HFFc6 (cell line): ENCODE results near the gene TRNP1. TPM values are rescaled to one million over a fixed set of nuclear protein-coding genes. Genes with fewer than 3 reads are reported as not detected.

Source experiments
- DNase-seq: peaks from one replicate; pipeline ENCODE4 v3.0.0-alpha.2; 2018
- H3K27ac Mint-ChIP-seq: 2 replicates; pipeline ENCODE4 v1.8.0; 2020; ENCODE audit warnings: mild to moderate bottlenecking, mixed read lengths
- H3K27me3 Mint-ChIP-seq: 2 replicates; pipeline ENCODE4 v1.8.0; 2021; ENCODE audit warnings: mild to moderate bottlenecking, moderate library complexity, mixed read lengths; ENCODE audit not compliant: insufficient read depth
- H3K36me3 Mint-ChIP-seq: 2 replicates; pipeline ENCODE4 v1.8.0; 2021; ENCODE audit warnings: low read depth, mixed read lengths
- H3K4me1 Mint-ChIP-seq: 2 replicates; pipeline ENCODE4 v1.8.0; 2020; ENCODE audit warnings: low read depth, mixed read lengths
- H3K4me3 Mint-ChIP-seq: 2 replicates; pipeline ENCODE4 v1.8.0; 2020; ENCODE audit warnings: mild to moderate bottlenecking, moderate library complexity, mixed read lengths
- H3K9me3 Mint-ChIP-seq: 2 replicates; pipeline ENCODE4 v1.8.0; 2020; ENCODE audit warnings: mild to moderate bottlenecking, mixed read lengths
- total RNA-seq, 6 experiments: library from RNA; stranded (reverse); fragmentation: NEBNext Ultra II Directional; extraction: Animal tissue kit (Norgen Biotek cat#: 25700); gene quantifications; 2 replicates in 1 of 6; 3 replicates in 5 of 6; pipeline ENCODE4 v1.2.3, GENCODE V29; 2021
- TF ChIP-seq, protein P1 (sequence below): fragments of 200-600 bp; sonication (generic); IDR thresholded peaks from 2 replicates; pipeline ENCODE4 v1.5.0; 2021; ENCODE audit warnings: antibody characterized with exemption, mild to moderate bottlenecking

Gene TRNP1
- total RNA-seq, 6 experiments from 2014 or later = 203 to 241 (median 217) TPM

DNA sequence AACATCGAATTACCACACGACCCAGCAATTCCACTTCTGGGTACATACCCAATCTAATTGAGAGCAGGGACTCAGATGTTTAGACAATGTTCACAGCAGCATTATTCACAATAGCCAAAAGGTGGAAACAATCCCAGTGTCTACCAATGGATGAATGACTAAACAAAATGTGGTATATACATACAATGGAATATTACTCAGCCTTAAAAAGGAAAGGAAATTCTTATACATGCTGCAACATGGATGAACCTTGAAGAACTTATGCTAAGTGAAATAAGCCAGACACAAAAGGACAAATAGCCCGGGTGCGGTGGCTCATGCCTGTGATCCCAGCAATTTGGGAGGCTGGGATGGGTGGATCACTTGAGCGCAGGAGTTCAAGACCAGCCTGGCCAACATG lies 40.1 kb upstream of the TRNP1 start:
- Mint-ChIP-seq H3K36me3 (peaks cover 12% of the 10 kb centered on the region; the same call in 1 of the 2 replicates), H3K4me3 (no peak overlapping the region), H3K27me3 (peaks cover 10% of the 10 kb centered on the region), H3K4me1 (no peaks in the 10 kb centered on the region; the same call in 1 of the 2 replicates), H3K9me3 (peaks cover 13% of the 10 kb centered on the region), H3K27ac (no peak overlapping the region)
- TF ChIP-seq, protein P1, sequence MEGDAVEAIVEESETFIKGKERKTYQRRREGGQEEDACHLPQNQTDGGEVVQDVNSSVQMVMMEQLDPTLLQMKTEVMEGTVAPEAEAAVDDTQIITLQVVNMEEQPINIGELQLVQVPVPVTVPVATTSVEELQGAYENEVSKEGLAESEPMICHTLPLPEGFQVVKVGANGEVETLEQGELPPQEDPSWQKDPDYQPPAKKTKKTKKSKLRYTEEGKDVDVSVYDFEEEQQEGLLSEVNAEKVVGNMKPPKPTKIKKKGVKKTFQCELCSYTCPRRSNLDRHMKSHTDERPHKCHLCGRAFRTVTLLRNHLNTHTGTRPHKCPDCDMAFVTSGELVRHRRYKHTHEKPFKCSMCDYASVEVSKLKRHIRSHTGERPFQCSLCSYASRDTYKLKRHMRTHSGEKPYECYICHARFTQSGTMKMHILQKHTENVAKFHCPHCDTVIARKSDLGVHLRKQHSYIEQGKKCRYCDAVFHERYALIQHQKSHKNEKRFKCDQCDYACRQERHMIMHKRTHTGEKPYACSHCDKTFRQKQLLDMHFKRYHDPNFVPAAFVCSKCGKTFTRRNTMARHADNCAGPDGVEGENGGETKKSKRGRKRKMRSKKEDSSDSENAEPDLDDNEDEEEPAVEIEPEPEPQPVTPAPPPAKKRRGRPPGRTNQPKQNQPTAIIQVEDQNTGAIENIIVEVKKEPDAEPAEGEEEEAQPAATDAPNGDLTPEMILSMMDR = no peak
- DNase-seq = no peak

DNA sequence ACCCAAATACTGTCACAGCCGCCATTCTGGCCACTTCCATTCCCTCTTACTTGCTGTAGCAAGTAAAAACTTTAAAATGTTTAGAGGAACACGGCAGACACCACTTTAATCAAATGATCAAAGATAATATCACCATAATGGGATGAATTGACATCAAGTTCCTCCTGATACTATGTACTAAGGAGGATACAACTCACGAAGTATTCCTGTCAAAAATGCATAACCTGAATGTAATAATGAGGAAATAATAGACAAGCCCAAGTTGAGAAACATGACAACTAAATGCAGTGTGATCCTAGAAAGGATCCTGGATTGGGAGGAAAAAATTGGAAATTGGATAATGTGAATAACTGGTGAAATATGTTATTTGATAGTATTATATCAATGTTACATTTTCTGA lies 37.2 kb upstream of the TRNP1 start:
- peaks cover 14% of the 10 kb centered on the region for H3K27me3 Mint-ChIP-seq
- H3K27ac Mint-ChIP-seq = no peak overlapping the region

DNA sequence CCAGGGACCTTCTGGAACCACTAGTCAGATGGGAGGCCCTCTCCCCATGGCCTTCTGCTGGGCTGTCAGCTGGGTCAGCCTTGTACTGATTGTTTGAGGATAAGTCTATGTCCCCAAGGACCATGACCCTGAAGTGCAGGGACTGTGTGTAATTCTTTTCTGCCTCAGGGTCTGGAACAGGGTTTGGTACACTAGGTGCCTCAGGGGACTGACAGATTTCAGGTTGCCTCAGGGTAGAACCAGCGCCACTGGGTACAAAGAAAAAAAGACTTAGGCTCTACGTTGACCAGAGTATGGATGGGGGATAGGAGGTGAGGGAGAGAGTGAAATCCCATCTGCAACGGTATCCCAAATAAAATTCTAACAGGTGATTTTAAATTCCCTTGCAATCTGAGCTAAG lies 36.2 kb upstream of the TRNP1 start:
- TF ChIP-seq, protein P1 = no peak
- Mint-ChIP-seq H3K9me3 (peaks cover 13% of the 10 kb centered on the region), H3K27me3 (peaks cover 14% of the 10 kb centered on the region), H3K4me1 (peaks cover 21% of the 10 kb centered on the region), H3K36me3 (peaks cover 12% of the 10 kb centered on the region; the same call in 1 of the 2 replicates), H3K4me3 (no peak overlapping the region), H3K27ac (no peak overlapping the region)
- DNase-seq = no peak

More for the DNA sequence above, 37.2 kb upstream of the TRNP1 start:
- no peak for DNase-seq
- TF ChIP-seq, protein P1 = no peak
- H3K4me1 Mint-ChIP-seq = peaks cover 11% of the 10 kb centered on the region
- peaks cover 13% of the 10 kb centered on the region for H3K9me3 Mint-ChIP-seq
- peaks cover 12% of the 10 kb centered on the region; the same call in 1 of the 2 replicates for H3K36me3 Mint-ChIP-seq
- H3K4me3 Mint-ChIP-seq = no peak overlapping the region

DNA sequence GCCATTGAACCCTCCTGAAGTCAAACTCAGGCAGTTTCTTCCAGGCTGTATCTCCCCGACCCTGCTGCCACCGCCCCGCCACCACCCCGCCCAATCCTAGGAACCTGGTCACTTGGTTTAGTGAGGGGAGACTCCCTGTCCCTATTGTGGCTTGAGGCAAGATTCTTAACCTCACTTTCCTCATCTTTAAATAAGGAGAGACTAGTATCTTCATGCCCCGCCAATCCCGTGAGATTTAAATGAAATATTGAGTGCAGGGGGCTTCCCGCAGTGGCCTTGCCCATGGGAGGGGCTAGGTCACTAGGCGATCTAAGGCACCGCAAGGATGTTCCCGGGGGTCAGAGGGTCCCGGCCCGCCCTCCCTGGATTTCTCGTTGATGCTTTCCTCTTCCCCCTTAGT lies 34.2 kb upstream of the TRNP1 start:
- no peak for DNase-seq
- Mint-ChIP-seq H3K27ac (no peak overlapping the region), H3K27me3 (peaks cover 14% of the 10 kb centered on the region), H3K9me3 (peaks cover 13% of the 10 kb centered on the region), H3K36me3 (peaks cover 12% of the 10 kb centered on the region; the same call in 1 of the 2 replicates), H3K4me1 (peaks cover 31% of the 10 kb centered on the region), H3K4me3 (no peak overlapping the region)
- TF ChIP-seq, protein P1 = no peak

DNA sequence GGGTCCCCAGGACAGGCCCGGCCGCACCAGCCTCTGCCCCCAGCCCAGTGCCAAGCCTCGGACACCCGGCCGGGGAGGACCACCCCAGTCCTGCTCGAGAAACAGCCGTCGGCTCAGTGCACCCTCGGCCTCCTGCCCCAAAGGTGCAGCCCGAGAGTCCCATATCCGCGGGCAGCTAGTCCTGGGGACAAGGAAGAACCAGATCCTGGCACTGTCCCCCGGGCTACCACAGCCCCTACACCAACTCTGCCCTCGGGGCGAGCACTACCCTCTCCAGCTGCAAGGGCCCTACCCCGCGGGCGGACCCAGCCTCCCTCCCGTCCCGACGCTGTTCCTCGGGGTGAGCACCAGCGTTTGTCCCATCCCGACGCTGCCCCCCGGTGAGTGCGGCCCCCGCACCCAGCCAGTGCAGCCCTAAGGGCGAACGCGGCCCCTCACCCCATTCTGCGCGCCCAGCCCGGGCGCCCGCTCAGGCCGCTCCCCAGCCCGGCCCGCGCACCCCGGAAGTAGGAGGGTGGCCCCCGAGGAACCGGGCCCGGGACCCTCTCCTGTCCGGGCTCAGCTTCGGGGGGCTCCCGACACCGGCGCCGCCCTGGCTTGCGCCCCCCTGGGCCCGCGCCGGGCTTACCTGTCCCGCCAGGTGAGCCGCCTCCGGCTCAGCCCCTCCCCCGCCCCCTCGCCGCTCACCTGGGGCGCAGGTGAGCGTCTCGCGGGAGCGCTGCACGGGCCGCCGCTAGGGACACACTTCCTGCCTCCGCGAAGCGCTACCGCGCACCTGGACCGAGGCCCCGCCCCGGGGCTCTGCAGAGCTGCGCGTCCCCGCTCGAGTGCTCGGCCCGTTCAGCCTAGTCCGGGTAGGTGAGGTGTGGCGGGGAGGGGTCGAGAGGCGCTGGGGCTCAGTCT lies 33.5 kb upstream of the TRNP1 start, which contains the start of gene KDF1:
Gene KDF1 (minus strand): TSS at position 747 of the 903 bp plus-strand sequence. CDS start 8,088 bp downstream, outside the sequence.
- DNase-seq = no peak
- Mint-ChIP-seq H3K27me3 (peaks cover 14% of the 10 kb centered on the region), H3K27ac (peak within 1 kb of the TSS; percentile 21; the same call in 1 of the 2 replicates), H3K4me1 (peaks cover 31% of the 10 kb centered on the region), H3K36me3 (peaks cover 12% of the 10 kb centered on the region; the same call in 1 of the 2 replicates), H3K9me3 (peaks cover 13% of the 10 kb centered on the region), H3K4me3 (peak within 1 kb of the TSS; percentile 60)
- TF ChIP-seq, protein P1 = 0 out of 2 replicates have a peak, but pooled peaks have one; percentile 9
